ENCODE measurements around the gene MAGED2. TPM values are rescaled to one million over a fixed set of nuclear protein-coding genes. Genes with fewer than 3 reads are reported as not detected.

Gene MAGED2, protein sequence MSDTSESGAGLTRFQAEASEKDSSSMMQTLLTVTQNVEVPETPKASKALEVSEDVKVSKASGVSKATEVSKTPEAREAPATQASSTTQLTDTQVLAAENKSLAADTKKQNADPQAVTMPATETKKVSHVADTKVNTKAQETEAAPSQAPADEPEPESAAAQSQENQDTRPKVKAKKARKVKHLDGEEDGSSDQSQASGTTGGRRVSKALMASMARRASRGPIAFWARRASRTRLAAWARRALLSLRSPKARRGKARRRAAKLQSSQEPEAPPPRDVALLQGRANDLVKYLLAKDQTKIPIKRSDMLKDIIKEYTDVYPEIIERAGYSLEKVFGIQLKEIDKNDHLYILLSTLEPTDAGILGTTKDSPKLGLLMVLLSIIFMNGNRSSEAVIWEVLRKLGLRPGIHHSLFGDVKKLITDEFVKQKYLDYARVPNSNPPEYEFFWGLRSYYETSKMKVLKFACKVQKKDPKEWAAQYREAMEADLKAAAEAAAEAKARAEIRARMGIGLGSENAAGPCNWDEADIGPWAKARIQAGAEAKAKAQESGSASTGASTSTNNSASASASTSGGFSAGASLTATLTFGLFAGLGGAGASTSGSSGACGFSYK
- total RNA-seq (2013; cell fraction: nucleolus; rRNA removed), result 18.3 and 24.4 TPM in 2 replicates
- total RNA-seq (2014; rRNA removed) (25.6 and 28.7 TPM in 2 replicates), total RNA-seq (2014; rRNA removed; fragmentation: Illumina TruSeq; extraction: Trizol) (29.3 and 29.8 TPM in 2 replicates), total RNA-seq (2021) (36.4 and 36.8 TPM in 2 replicates), polyA plus RNA-seq (2011; rRNA removed) (42.6 and 47.3 TPM in 2 replicates), polyA plus RNA-seq (2014; fragmentation: Illumina TruSeq; extraction: Trizol) (32.4 and 40.4 TPM in 2 replicates), polyA plus RNA-seq (2014; fragmentation: Nextera tagmentation; extraction: Ambion mirVana) (10 to 100 TPM; 26.0 to 29.9 TPM), polyA plus RNA-seq (2014; rRNA removed) (36.1 and 43.0 TPM in 2 replicates), polyA plus RNA-seq (2016; fragmentation: Nextera tagmentation; extraction: Ambion mirVana) (10 to 100 TPM; 45.1 to 47.8 TPM), polyA minus RNA-seq (2011; rRNA and poly(A)+ RNA removed) (17.6 and 27.8 TPM in 2 replicates), Bru-seq, nascent RNA (percentile 71 among the genes with signal in this experiment), BruChase-seq, experiment 1, labeled RNA remaining after a 6-hour chase (percentile 87 among the genes with signal in this experiment), BruChase-seq, experiment 2, labeled RNA remaining after a 2-hour chase (percentile 74 among the genes with signal in this experiment)
- 16.6 TPM for polyA plus RNA-seq (2011; ENCODE audit: low read depth)
- polyA plus RNA-seq (2011; cell fraction: cytosol; rRNA removed), result 41.1 and 46.4 TPM in 2 replicates
- polyA plus RNA-seq (2011; cell fraction: nucleus; rRNA removed), result 68.0 and 86.1 TPM in 2 replicates
- 38.0 and 38.4 TPM in 2 replicates for polyA plus RNA-seq (2012)
- 8.2 and 9.9 TPM in 2 replicates for polyA minus RNA-seq (2011; cell fraction: cytosol; rRNA and poly(A)+ RNA removed)
- polyA minus RNA-seq (2011; cell fraction: nucleus; rRNA and poly(A)+ RNA removed), result 12.3 and 19.1 TPM in 2 replicates
- long read RNA-seq, experiment 1, transcript MAGED2-204 (13 exons, 2,048 nt), result major isoform, 21 of 42 reads
- long read RNA-seq, experiment 1, transcript MAGED2-206 (13 exons, 2,189 nt), result minor isoform, 7 of 42 reads
- long read RNA-seq, experiment 1, partial matches to known transcripts, result 8 of 42 reads
- long read RNA-seq, experiment 1, other reads (novel, unspliced or antisense), result 5 of 42 reads
- long read RNA-seq, experiment 2, transcript MAGED2-206 (13 exons, 2,189 nt), result minor isoform, 34 of 200 reads
- long read RNA-seq, experiment 2, transcript MAGED2-201 (12 exons, 1,958 nt), result minor isoform, 10 of 200 reads
- long read RNA-seq, experiment 2, transcript MAGED2-204 (13 exons, 2,048 nt), result major isoform, 105 of 200 reads
- long read RNA-seq, experiment 2, partial matches to known transcripts, result 9 of 200 reads
- long read RNA-seq, experiment 2, other reads (novel, unspliced or antisense), result 38 of 200 reads

GRCh38 chrX:54807524-54808108, at the start of gene MAGED2:
Gene MAGED2, plus strand, starts transcription at chrX:54807745. Its CDS starts 1,587 bp downstream, at chrX:54809332.
- ChIA-PET SMC1A (ENCODE audit: uncharacterized antibody, unreplicated experiment) (no interaction called here), CTCF (interaction anchor here (0.6 to 0.7 kb wide), 2 partner anchors 166 to 289 kb away, joined by 3 read pairs; no protein-coding TSS in a partner anchor)
- H3K27ac ChIP-seq (ENCODE audit: control insufficient read depth, insufficient read depth), result peak within 1 kb of the TSS; percentile 50

More at GRCh38 chrX:54807524-54808108, at the start of gene MAGED2:
- H3K9ac ChIP-seq (ENCODE audit: control insufficient read depth, insufficient read depth, low read length), result peak within 1 kb of the TSS; percentile 71
- in situ Hi-C loops (cut with MboI) (no loop called here), intact Hi-C loops (cut with micrococcal nuclease; ENCODE audit: unreplicated experiment) (loop anchor here (5.0 kb wide), 1 partner anchor 195 kb away; the partner anchor contains the start of gene APEX2)
- DNase-seq (ENCODE audit: low read depth, low spot score) (no peak), FAIRE-seq (no peak), ATAC-seq (peak; percentile 38)
- H3K4me1 ChIP-seq (ENCODE audit: control insufficient read depth, insufficient read depth, low read length), result no peaks in the 10 kb centered on the region
- no peaks in the 10 kb centered on the region for H3K36me3 ChIP-seq (ENCODE audit: control insufficient read depth in 2 of 2, insufficient read depth in 2 of 2, low read length in 1 of 2)
- peak within 1 kb of the TSS; percentile 57 for H2AFZ ChIP-seq (ENCODE audit: control insufficient read depth, low read depth, low read length)
- H4K20me1 ChIP-seq (ENCODE audit: control insufficient read depth, insufficient read depth), result no peaks in the 10 kb centered on the region
- RAD21 ChIA-PET (ENCODE audit: unreplicated experiment), result interaction anchor here (2.3 kb wide), 1 partner anchor 168 kb away, joined by 14 read pairs; no protein-coding TSS in a partner anchor
- H3K27me3 ChIP-seq (replicated peaks in 1 of 2; ENCODE audit: control insufficient read depth in 2 of 2, insufficient read depth in 2 of 2, low read length in 1 of 2), result no peaks in the 10 kb centered on the region
- 17% methylated on average over 11 of the region's 17 CpGs for WGBS (ENCODE audit: insufficient coverage, insufficient replicate concordance, low lambda C conversion rate, missing lambda C conversion rate)
- no peaks in the 10 kb centered on the region; the same call in 1 of the 2 replicates for H3K79me2 ChIP-seq (ENCODE audit: control insufficient read depth, insufficient read depth, low read length)
- no TSS peak for BruUV-seq (replicated peaks)
- TF ChIP-seq ZZZ3 (IDR thresholded peaks at IDR 0.05; ENCODE audit: control insufficient read depth, insufficient read length, low read depth) (no peak), IKZF1 (conservative IDR thresholded peaks at IDR 0.05) (0 out of 2 replicates have a peak, but pooled peaks have one; percentile 27), HDGF (IDR thresholded peaks at IDR 0.05) (0 out of 2 replicates have a peak, but pooled peaks have one; percentile 32), HCFC1 (IDR thresholded peaks at IDR 0.05; ENCODE audit: low read length) (no peak)
- POLR2A ChIA-PET, result no interaction called here
- peak within 1 kb of the TSS; percentile 71 for H3K4me3 ChIP-seq
- peak within 1 kb of the TSS; percentile 68 for H3K4me2 ChIP-seq (ENCODE audit: control insufficient read depth, insufficient read depth)
- H3K9me3 ChIP-seq (replicated peaks; ENCODE audit: control insufficient read depth, insufficient read depth, low read length), result no peaks in the 10 kb centered on the region; the same call in 2 of the 3 replicates

Measured in GM12878 (cell line).